K562 (cell line): ENCODE data around the gene KLF4. TPM values are rescaled to one million over a fixed set of nuclear protein-coding genes. Genes with fewer than 3 reads are reported as not detected.

Experiments used
- ATAC-seq: fragments of 200-7000 bp; cut with Tn5 transposase; 3 replicates; pipeline ENCODE4 v1.9.1; 2020; ENCODE audit warnings: moderate library complexity
- BruUV-seq: library from RNA; stranded (reverse); fragments of 400-500 nt; replicated peaks from 2 replicates; lab custom pipeline; 2021; lab: Mats Ljungman, UMichigan
- CTCF ChIA-PET: fragments of 300-600 bp; formaldehyde crosslinking; extraction: SDS; loops from one replicate; lab custom pipeline; 2021; ENCODE audit warnings: low intra/inter-chr PET ratio; lab: Yijun Ruan, JAX
- POLR2A ChIA-PET: fragments of 300-600, 350-650 bp; sonication (Branson Sonifier 250); formaldehyde crosslinking; extraction: SDS; loops from one replicate; lab custom pipeline; 2021; ENCODE audit warnings: antibody characterized with exemption, inconsistent platforms; lab: Yijun Ruan, JAX
- DNase-seq, 4 experiments: peaks; one replicate each; pipeline versions ENCODE4 v3.0.0 to v3.0.0-alpha.2; 2011 to 2018; ENCODE audit warnings: low spot score in 3 of 4, mixed read lengths in 3 of 4; ENCODE audit errors: extremely low read depth in 1 of 4
- FAIRE-seq: peaks from 2 replicates; lab custom pipeline; 2011; peaks lifted over from hg19 to GRCh38; lab: Jason Lieb, UNC
- H2AFZ ChIP-seq: 2 replicates; pipeline ENCODE4 v1.6.0; 2011; ENCODE audit warnings: low read depth, low read length, control low read depth, inconsistent platforms
- H3K27ac ChIP-seq: fragments of 200-600 bp; 3 replicates; pipeline ENCODE4 v1.8.0; 2011; ENCODE audit warnings: low read depth, mild to moderate bottlenecking, control low read depth, inconsistent platforms, low read length, moderate library complexity, mixed read lengths; ENCODE audit errors: extremely low read depth
- H3K27me3 ChIP-seq, 2 experiments: fragments of 300-600 bp in 1 of 2; 2 replicates in 1 of 2; 3 replicates in 1 of 2; pipeline versions ENCODE4 v1.6.0 to v1.8.0; 2011; ENCODE audit warnings: inconsistent platforms in 2 of 2, low read length in 2 of 2, mild to moderate bottlenecking in 1 of 2, mixed read lengths in 1 of 2, moderate library complexity in 1 of 2; ENCODE audit not compliant: control insufficient read depth in 2 of 2, insufficient read depth in 2 of 2
- H3K36me3 ChIP-seq: fragments of 300-600 bp; 3 replicates; pipeline ENCODE4 v1.8.0; 2011; ENCODE audit warnings: mild to moderate bottlenecking, low read length, inconsistent platforms; ENCODE audit not compliant: control insufficient read depth, insufficient read depth
- H3K4me1 ChIP-seq, 2 experiments: fragments of 200-600 bp in 1 of 2; replicated peaks in 1 of 2; 2 replicates in 1 of 2; 3 replicates in 1 of 2; pipeline versions ENCODE4 v1.5.1 to v1.8.0; 2011; ENCODE audit warnings: inconsistent platforms in 2 of 2, low read length in 2 of 2, mild to moderate bottlenecking in 1 of 2, mixed read lengths in 1 of 2, moderate library complexity in 1 of 2; ENCODE audit not compliant: control insufficient read depth in 2 of 2, insufficient read depth in 2 of 2
- H3K4me2 ChIP-seq: 2 replicates; pipeline ENCODE4 v1.6.1; 2011; ENCODE audit warnings: low read length, control low read depth, inconsistent platforms, mixed read lengths; ENCODE audit not compliant: insufficient read depth
- H3K4me3 ChIP-seq: fragments of 200-600 bp; sonication (generic), shearing (Covaris generic); 2 replicates; pipeline ENCODE4 v1.5.1; 2016; ENCODE audit warnings: control low read depth, inconsistent platforms
- H3K79me2 ChIP-seq: fragments of 200-600 bp; 3 replicates; pipeline ENCODE4 v1.8.0; 2011; ENCODE audit warnings: low read length, inconsistent platforms; ENCODE audit not compliant: control insufficient read depth, insufficient read depth
- H3K9ac ChIP-seq, 2 experiments: 2 replicates each; pipeline versions ENCODE4 v1.6.0 to v1.6.1; 2011; ENCODE audit warnings: low read depth in 2 of 2, low read length in 2 of 2, control low read depth in 1 of 2, inconsistent platforms in 1 of 2, mild to moderate bottlenecking in 1 of 2, mixed read lengths in 1 of 2; ENCODE audit not compliant: insufficient read depth in 1 of 2
- H3K9me1 ChIP-seq: one replicate; pipeline ENCODE4 v1.6.0; 2011; ENCODE audit warnings: inconsistent platforms, mild to moderate bottlenecking, low read length, moderate library complexity; ENCODE audit not compliant: control insufficient read depth, insufficient read depth
- H3K9me3 ChIP-seq: replicated peaks from 2 replicates; pipeline ENCODE4 v1.5.1; 2011; ENCODE audit warnings: low read depth, low read length, inconsistent platforms; ENCODE audit not compliant: control insufficient read depth, insufficient read depth
- H4K20me1 ChIP-seq: replicated peaks from 2 replicates; pipeline ENCODE4 v1.6.1; 2011; ENCODE audit warnings: low read length, inconsistent platforms, mixed read lengths; ENCODE audit not compliant: control insufficient read depth, insufficient read depth
- GTF2B ChIP-seq: IDR thresholded peaks from 2 replicates; pipeline ENCODE4 v1.6.1; 2011; ENCODE audit not compliant: insufficient read length; ENCODE audit errors: extremely low read depth
- RBFOX2 ChIP-seq: fragments of 200-400 bp; formaldehyde crosslinking; IDR thresholded peaks from 2 replicates; pipeline ENCODE4 v1.6.1; 2017; ENCODE audit warnings: low read depth, mild to moderate bottlenecking, low read length, moderate library complexity
- ZBTB33 ChIP-seq: sonication (generic); formaldehyde crosslinking; IDR thresholded peaks from 2 replicates; pipeline ENCODE4 v1.8.1; 2023; ENCODE audit warnings: mild to moderate bottlenecking, missing genetic modification reagents
- WGBS: fragments of 100-300 bp; shearing (Covaris generic); methylation state at CpG from one replicate; pipeline ENCODE4 v1.1.6; 2016; ENCODE audit warnings: low coverage, mixed read lengths; ENCODE audit not compliant: insufficient coverage; ENCODE audit errors: missing lambda C conversion rate; 5-methylcytosine and 5-hydroxymethylcytosine counted together
- in situ Hi-C: fragments of 300-500 bp; cut with MboI; formaldehyde crosslinking; loops from 4 replicates; pipeline ENCODE4 v1.15.0; 2018; ENCODE audit warnings: inconsistent platforms, mixed read lengths
- intact Hi-C: fragments of 100-400 bp; cut with micrococcal nuclease; formaldehyde crosslinking; loops from 2 replicates; pipeline ENCODE4 v1.14.2; 2022
- polyA plus RNA-seq, 8 experiments: library from polyadenylated mRNA; depleted of rRNA in 4 of 8; stranded (reverse) in 5 of 8; unstranded in 3 of 8; fragments of >200 nt; fragmentation: Nextera tagmentation in 2 of 8; fragmentation: Illumina TruSeq in 1 of 8; extraction: Ambion mirVana in 2 of 8; extraction: Trizol in 1 of 8; gene quantifications; 2 replicates each; pipeline versions ENCODE4 v1.2.1 to v1.2.3, GENCODE V29; 2011 to 2014; ENCODE audit warnings: inconsistent platforms in 1 of 8, missing spikeins in 1 of 8
- total RNA-seq, 7 experiments: library from RNA; depleted of rRNA in 6 of 7; stranded (reverse); fragments of >200 nt in 6 of 7; fragmentation: Illumina TruSeq in 2 of 7; extraction: Trizol in 2 of 7; gene quantifications; 2 replicates each; pipeline versions ENCODE4 v1.2.1 to v1.2.3, GENCODE V29; 2011 to 2021; ENCODE audit warnings: low replicate concordance in 1 of 7

The KLF4 gene
- total and polyA plus RNA-seq, 9 of the 15 experiments (the other 6 are each of a cell fraction or from before 2014, with no cell fraction given), result 0.04 to 0.95 (median 0.22) TPM

- in situ Hi-C loops, result no loop called here
- no peak for FAIRE-seq
Observed at GRCh38 chr9:107487521-107488374, 1.8 kb downstream of the KLF4 start.

More at GRCh38 chr9:107487521-107488374, 1.8 kb downstream of the KLF4 start:
- no TSS peak for BruUV-seq
- Histone ChIP-seq H3K27me3 (peaks cover 7 to 29% of the 10 kb centered on the region in 2 experiments; a peak in 3 of 5 replicates), H3K27ac (no peak overlapping the region), H3K4me3 (no peak overlapping the region), H3K4me1 (peaks cover 0 to 24% of the 10 kb centered on the region in 2 experiments; a peak in 3 of 5 replicates), H3K36me3 (no peaks in the 10 kb centered on the region), H3K9me1 (no peaks in the 10 kb centered on the region)
- WGBS, result 91% methylated on average over 50 of the region's 91 CpGs
- DNase-seq, result no peak
- intact Hi-C loops, result loop anchor here (10.0 kb wide), 2 partner anchors 387 to 947 kb away; no protein-coding TSS in a partner anchor
- CTCF ChIA-PET, result no interaction called here
- TF ChIP-seq GTF2B (no peak), RBFOX2 (peak; percentile 2; the same call in 1 of the 2 replicates), ZBTB33 (CRISPR knock-in tag) (peak; percentile 74; the same call in 1 of the 2 replicates)
- TF ChIP-seq, all 486 proteins: peak for 2
- no peaks in the 10 kb centered on the region for H3K79me2 ChIP-seq
- no peak overlapping the region for H3K9ac ChIP-seq
- H4K20me1 ChIP-seq, result no peaks in the 10 kb centered on the region; the same call in 1 of the 2 replicates
- no peaks in the 10 kb centered on the region for H3K9me3 ChIP-seq
- no peak for ATAC-seq
- H2AFZ ChIP-seq, result no peak overlapping the region
- POLR2A ChIA-PET, result interaction anchor here (0.6 kb wide), 1 partner anchor 12 kb away, joined by 4 read pairs; no protein-coding TSS in a partner anchor
- no peak overlapping the region for H3K4me2 ChIP-seq
